Peyer's patch (tissue), 4 donors: ENCODE results near the gene KRT83. TPM values are rescaled to one million over a fixed set of nuclear protein-coding genes. Genes with fewer than 3 reads are reported as not detected.

Experiments used
- DNase-seq, 3 donors: peaks; one replicate each; pipeline ENCODE4 v3.0.0-alpha.2; 2017 to 2019
- H3K27ac ChIP-seq, 4 donors: fragments of 200-600 bp; sonication (generic); one replicate each; pipeline ENCODE4 v1.5.1; 2016 to 2019
- H3K27me3 ChIP-seq, 2 donors: fragments of 200-600 bp; sonication (generic); one replicate each; pipeline ENCODE4 v1.5.1; 2019
- H3K36me3 ChIP-seq, 3 donors: fragments of 200-600 bp; sonication (generic); one replicate each; pipeline ENCODE4 v1.5.1; 2016 to 2019
- H3K4me1 ChIP-seq, 4 donors: fragments of 200-600 bp; sonication (generic); one replicate each; pipeline ENCODE4 v1.5.1; 2016 to 2019
- H3K4me3 ChIP-seq, 4 donors: fragments of 200-600 bp; sonication (generic); 1 replicate in 3 of 4; 2 replicates in 1 of 4; pipeline ENCODE4 v1.5.1; 2016 to 2019; ENCODE audit warnings: mild to moderate bottlenecking in 1 of 4
- H3K9me3 ChIP-seq, 4 donors: fragments of 200-600 bp; sonication (generic); one replicate each; pipeline ENCODE4 v1.5.1; 2016 to 2019; ENCODE audit warnings: mild to moderate bottlenecking in 1 of 4
- CTCF ChIP-seq, 6 experiments: fragments of 450-650 bp in 4 of 6; fragments of 200-600 bp in 2 of 6; sonication (generic) in 1 of 6; IDR thresholded peaks; one replicate each; pipeline ENCODE4 v1.5.1; 2017 to 2019; ENCODE audit warnings: antibody characterized with exemption in 6 of 6, mild to moderate bottlenecking in 3 of 6, moderate library complexity in 1 of 6
- POLR2A ChIP-seq, 2 donors: fragments of 450-650 bp; IDR thresholded peaks; one replicate each; pipeline ENCODE4 v1.5.1; 2017; ENCODE audit warnings: antibody characterized with exemption in 2 of 2, mild to moderate bottlenecking in 2 of 2, moderate library complexity in 2 of 2
- total RNA-seq, 4 donors: library from RNA; depleted of rRNA; stranded (reverse); fragments of >200 nt; gene quantifications; one replicate each; pipeline ENCODE4 v1.1.0, GENCODE V29; 2016

The KRT83 gene
- total RNA-seq, 4 donors from 2014 or later, result not detected

GRCh38 chr12:52271158-52271557, 50.0 kb downstream of the KRT83 start:
- no peak overlapping the region for H3K27ac ChIP-seq
- no peaks in the 10 kb centered on the region for H3K4me1 ChIP-seq
- H3K9me3 ChIP-seq, result no peaks in the 10 kb centered on the region
- H3K27me3 ChIP-seq, result no peaks in the 10 kb centered on the region
- DNase-seq, result no peak
- no peak overlapping the region for H3K4me3 ChIP-seq
- H3K36me3 ChIP-seq, result no peaks in the 10 kb centered on the region
- TF ChIP-seq CTCF (IDR thresholded peaks at IDR 0.05) (no peak), POLR2A (IDR thresholded peaks at IDR 0.05) (no peak)

GRCh38 chr12:52270541-52271070, 50.6 kb downstream of the KRT83 start:
- no peaks in the 10 kb centered on the region for H3K27me3 ChIP-seq
- no peaks in the 10 kb centered on the region for H3K4me1 ChIP-seq
- no peaks in the 10 kb centered on the region for H3K9me3 ChIP-seq
- H3K27ac ChIP-seq, result no peak overlapping the region
- peak in 1 of 3 donors; percentile 32 for DNase-seq
- H3K36me3 ChIP-seq, result no peaks in the 10 kb centered on the region
- TF ChIP-seq POLR2A (IDR thresholded peaks at IDR 0.05) (no peak), CTCF (IDR thresholded peaks at IDR 0.05) (no peak)
- no peak overlapping the region for H3K4me3 ChIP-seq

- no peak overlapping the region for H3K27ac ChIP-seq
- H3K27me3 ChIP-seq, result no peaks in the 10 kb centered on the region
- no peak overlapping the region for H3K4me3 ChIP-seq
- DNase-seq, result no peak
- no peaks in the 10 kb centered on the region for H3K9me3 ChIP-seq
- H3K36me3 ChIP-seq, result no peaks in the 10 kb centered on the region
- no peaks in the 10 kb centered on the region for H3K4me1 ChIP-seq
- TF ChIP-seq CTCF (IDR thresholded peaks at IDR 0.05) (no peak), POLR2A (IDR thresholded peaks at IDR 0.05) (no peak)
Measured at GRCh38 chr12:52268212-52268611, 53.0 kb downstream of the KRT83 start.

- Histone ChIP-seq H3K4me3 (no peak overlapping the region), H3K27ac (no peak overlapping the region), H3K36me3 (no peaks in the 10 kb centered on the region), H3K9me3 (no peaks in the 10 kb centered on the region), H3K27me3 (no peaks in the 10 kb centered on the region), H3K4me1 (no peaks in the 10 kb centered on the region)
- TF ChIP-seq POLR2A (IDR thresholded peaks at IDR 0.05), result no peak
- TF ChIP-seq CTCF (IDR thresholded peaks at IDR 0.05), result no peak
- DNase-seq, result no peak
Measured at GRCh38 chr12:52267699-52268098, 53.5 kb downstream of the KRT83 start.

GRCh38 chr12:52267266-52267665, 53.9 kb downstream of the KRT83 start:
- no peaks in the 10 kb centered on the region for H3K4me1 ChIP-seq
- H3K36me3 ChIP-seq, result no peaks in the 10 kb centered on the region
- H3K27me3 ChIP-seq, result no peaks in the 10 kb centered on the region
- H3K27ac ChIP-seq, result no peak overlapping the region
- H3K4me3 ChIP-seq, result no peak overlapping the region
- H3K9me3 ChIP-seq, result peaks cover 0 to 2% (median 0%) of the 10 kb centered on the region in 4 donors
- TF ChIP-seq CTCF (IDR thresholded peaks at IDR 0.05) (no peak), POLR2A (IDR thresholded peaks at IDR 0.05) (no peak)
- no peak for DNase-seq

- peaks cover 0 to 7% (median 0%) of the 10 kb centered on the region in 4 donors for H3K9me3 ChIP-seq
- no peak for DNase-seq
- H3K4me3 ChIP-seq, result no peak overlapping the region
- no peaks in the 10 kb centered on the region for H3K36me3 ChIP-seq
- no peaks in the 10 kb centered on the region for H3K27me3 ChIP-seq
- H3K27ac ChIP-seq, result no peak overlapping the region
- no peaks in the 10 kb centered on the region for H3K4me1 ChIP-seq
- no peak for TF ChIP-seq POLR2A (IDR thresholded peaks at IDR 0.05)
Measured at GRCh38 chr12:52266514-52266913, 54.7 kb downstream of the KRT83 start.
